ENCODE measurements around the gene ZFAND3.

Gene ZFAND3

DNA sequence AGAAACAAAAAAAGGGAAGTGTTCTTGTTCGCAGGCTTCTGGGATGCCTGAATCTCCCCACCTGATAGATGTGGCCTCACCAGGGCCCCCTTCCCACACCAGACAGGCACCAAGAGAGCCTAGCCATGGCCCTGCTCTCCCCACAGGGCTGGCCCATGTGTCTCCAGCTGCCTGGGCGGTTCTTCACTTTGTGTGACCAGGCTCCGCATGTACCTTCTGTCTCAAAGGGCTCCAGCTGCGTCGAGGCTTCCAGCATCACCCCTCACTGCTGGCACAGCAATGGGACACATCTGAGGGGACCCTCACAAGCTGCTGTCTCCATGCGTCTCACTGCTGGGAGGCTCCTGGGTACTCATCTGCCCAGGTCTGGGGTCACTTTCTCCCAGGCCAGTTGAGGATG lies 362.9 kb downstream of the ZFAND3 start:
- Histone ChIP-seq H2AFZ (ENCODE audit: low read length, unreplicated experiment) (no peak overlapping the region), H3K27ac (ENCODE audit: low read depth, low read length) (no peak overlapping the region), H3K27me3 (ENCODE audit: insufficient read depth, low read length) (no peaks in the 10 kb centered on the region), H3K36me3 (ENCODE audit: insufficient read depth, low read length) (no peaks in the 10 kb centered on the region), H3K4me1 (ENCODE audit: control insufficient read depth, insufficient read depth, low read length, unreplicated experiment) (no peaks in the 10 kb centered on the region), H3K79me2 (ENCODE audit: control insufficient read depth, insufficient read depth, low read length, unreplicated experiment) (no peaks in the 10 kb centered on the region), H3K4me3 (ENCODE audit: low read depth, low read length) (no peak overlapping the region)

DNA sequence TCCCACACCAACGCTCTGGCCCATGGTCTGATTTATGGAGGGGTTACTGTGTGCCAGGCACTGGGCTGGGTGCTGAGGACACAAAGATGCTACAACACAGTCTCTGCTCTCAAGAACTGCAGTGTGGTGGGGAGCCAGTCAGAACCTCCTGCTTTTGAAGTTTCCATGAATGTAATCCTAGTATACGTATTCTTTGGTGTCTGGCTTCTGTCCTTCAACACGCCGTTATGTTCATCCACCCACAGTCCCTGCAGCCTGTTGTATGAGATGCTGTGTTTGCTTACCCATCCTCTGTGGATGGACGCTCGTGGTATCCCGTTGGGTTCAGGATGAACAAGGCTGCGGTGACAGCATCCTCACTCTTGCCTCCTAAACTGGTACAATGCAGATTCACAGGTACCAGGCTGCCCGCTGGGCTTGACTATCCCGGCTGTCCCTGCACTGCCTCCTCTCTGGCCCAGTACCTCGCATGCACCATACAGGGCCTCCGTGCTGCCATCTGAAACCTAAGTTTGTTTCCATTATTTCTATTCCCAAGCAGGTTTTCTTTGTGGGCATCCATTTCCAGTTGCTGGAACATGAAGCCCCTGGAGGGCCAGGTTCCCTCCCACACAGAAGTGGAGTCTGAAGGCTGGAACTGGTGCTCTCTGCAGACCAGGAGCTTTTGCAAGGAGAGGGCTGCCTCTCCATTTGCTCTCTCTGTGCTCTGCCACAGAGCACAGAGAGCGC lies 364.5 kb downstream of the ZFAND3 start:
- no peak overlapping the region for H2AFZ ChIP-seq (ENCODE audit: low read length, unreplicated experiment)
- no peaks in the 10 kb centered on the region for H3K27me3 ChIP-seq (ENCODE audit: insufficient read depth, low read length)

DNA sequence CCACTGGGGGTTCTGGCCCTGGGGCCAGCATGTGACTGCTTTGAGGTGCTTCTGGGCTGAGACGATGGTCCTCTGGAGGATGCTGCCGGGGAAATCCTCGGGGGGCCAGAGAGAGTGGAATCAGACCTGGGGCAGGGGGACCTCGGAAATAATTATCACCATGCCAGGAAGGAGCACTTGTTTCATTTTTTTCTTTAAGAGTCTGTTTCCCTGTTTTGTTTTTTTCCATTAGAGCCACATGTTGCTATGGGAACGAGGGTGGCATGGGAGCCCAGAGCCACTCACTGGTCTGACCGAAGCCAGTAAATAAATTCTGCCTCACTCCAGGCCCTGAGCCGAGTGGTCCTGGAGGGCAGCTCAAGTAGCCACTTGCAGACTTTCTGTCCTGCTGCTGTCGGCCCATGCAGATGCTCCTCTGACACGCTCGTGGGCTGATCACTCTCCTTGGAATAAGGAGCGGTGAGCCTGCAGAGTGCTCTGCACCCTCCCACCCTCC lies 365.1 kb downstream of the ZFAND3 start:
- no peaks in the 10 kb centered on the region for H3K4me1 ChIP-seq (ENCODE audit: control insufficient read depth, insufficient read depth, low read length, unreplicated experiment)
- H2AFZ ChIP-seq (ENCODE audit: low read length, unreplicated experiment) = no peak overlapping the region
- H3K79me2 ChIP-seq (ENCODE audit: control insufficient read depth, insufficient read depth, low read length, unreplicated experiment) = no peaks in the 10 kb centered on the region
- no peak overlapping the region for H3K27ac ChIP-seq (ENCODE audit: low read depth, low read length)
- H3K27me3 ChIP-seq (ENCODE audit: insufficient read depth, low read length) = no peaks in the 10 kb centered on the region
- H3K4me3 ChIP-seq (ENCODE audit: low read depth, low read length) = no peak overlapping the region
- no peaks in the 10 kb centered on the region for H3K36me3 ChIP-seq (ENCODE audit: insufficient read depth, low read length)

More for the DNA sequence above, 364.5 kb downstream of the ZFAND3 start:
- no peaks in the 10 kb centered on the region for H3K79me2 ChIP-seq (ENCODE audit: control insufficient read depth, insufficient read depth, low read length, unreplicated experiment)
- H3K4me1 ChIP-seq (ENCODE audit: control insufficient read depth, insufficient read depth, low read length, unreplicated experiment) = no peaks in the 10 kb centered on the region
- no peaks in the 10 kb centered on the region for H3K36me3 ChIP-seq (ENCODE audit: insufficient read depth, low read length)
- H3K27ac ChIP-seq (ENCODE audit: low read depth, low read length) = no peak overlapping the region
- H3K4me3 ChIP-seq (ENCODE audit: low read depth, low read length) = no peak overlapping the region

DNA sequence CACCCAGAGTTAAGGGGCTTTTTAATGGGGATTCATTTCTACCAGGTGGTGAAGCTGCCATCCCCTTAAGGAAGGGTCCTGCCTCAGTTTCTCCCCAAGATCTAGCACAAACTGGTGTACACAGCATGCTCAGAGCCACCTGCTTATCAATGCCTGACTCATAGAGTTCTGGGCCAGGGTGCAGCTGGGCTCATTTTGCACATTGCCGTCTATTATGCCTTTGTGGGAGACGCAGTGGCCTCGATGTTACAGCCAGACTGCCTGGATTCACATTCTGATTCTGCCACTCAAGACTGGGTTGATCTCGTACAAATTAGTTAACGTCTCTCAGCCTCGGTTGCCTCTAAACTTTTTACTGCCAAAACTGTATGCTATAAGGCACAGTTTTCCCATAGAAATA lies 365.7 kb downstream of the ZFAND3 start:
- no peaks in the 10 kb centered on the region for H3K4me1 ChIP-seq (ENCODE audit: control insufficient read depth, insufficient read depth, low read length, unreplicated experiment)
- H3K36me3 ChIP-seq (ENCODE audit: insufficient read depth, low read length) = no peaks in the 10 kb centered on the region
- no peak overlapping the region for H3K27ac ChIP-seq (ENCODE audit: low read depth, low read length)
- H3K4me3 ChIP-seq (ENCODE audit: low read depth, low read length) = no peak overlapping the region
- no peaks in the 10 kb centered on the region for H3K27me3 ChIP-seq (ENCODE audit: insufficient read depth, low read length)
- no peaks in the 10 kb centered on the region for H3K79me2 ChIP-seq (ENCODE audit: control insufficient read depth, insufficient read depth, low read length, unreplicated experiment)
- H2AFZ ChIP-seq (ENCODE audit: low read length, unreplicated experiment) = no peak overlapping the region

DNA sequence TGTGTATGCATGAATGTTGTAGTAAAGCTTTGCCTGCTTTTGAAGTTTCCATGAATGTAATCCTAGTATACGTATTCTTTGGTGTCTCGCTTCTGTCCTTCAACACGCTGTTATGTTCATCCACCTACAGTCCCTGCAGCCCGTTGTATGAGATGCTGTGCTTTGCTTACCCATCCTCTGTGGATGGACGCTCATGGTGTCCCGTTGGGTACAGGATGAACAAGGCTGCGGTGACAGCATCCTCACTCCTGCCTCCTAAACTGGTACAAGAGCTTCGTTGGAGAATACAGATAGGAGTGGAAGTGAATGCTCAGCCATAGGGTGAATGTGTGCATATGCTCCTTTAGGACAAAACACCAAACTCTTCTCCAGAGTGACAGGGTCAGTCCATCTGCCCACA lies 366.2 kb downstream of the ZFAND3 start:
- Histone ChIP-seq H2AFZ (ENCODE audit: low read length, unreplicated experiment) (no peak overlapping the region), H3K36me3 (ENCODE audit: insufficient read depth, low read length) (no peaks in the 10 kb centered on the region), H3K27me3 (ENCODE audit: insufficient read depth, low read length) (no peaks in the 10 kb centered on the region), H3K79me2 (ENCODE audit: control insufficient read depth, insufficient read depth, low read length, unreplicated experiment) (no peaks in the 10 kb centered on the region), H3K27ac (ENCODE audit: low read depth, low read length) (no peak overlapping the region), H3K4me3 (ENCODE audit: low read depth, low read length) (no peak overlapping the region), H3K4me1 (ENCODE audit: control insufficient read depth, insufficient read depth, low read length, unreplicated experiment) (no peaks in the 10 kb centered on the region)

DNA sequence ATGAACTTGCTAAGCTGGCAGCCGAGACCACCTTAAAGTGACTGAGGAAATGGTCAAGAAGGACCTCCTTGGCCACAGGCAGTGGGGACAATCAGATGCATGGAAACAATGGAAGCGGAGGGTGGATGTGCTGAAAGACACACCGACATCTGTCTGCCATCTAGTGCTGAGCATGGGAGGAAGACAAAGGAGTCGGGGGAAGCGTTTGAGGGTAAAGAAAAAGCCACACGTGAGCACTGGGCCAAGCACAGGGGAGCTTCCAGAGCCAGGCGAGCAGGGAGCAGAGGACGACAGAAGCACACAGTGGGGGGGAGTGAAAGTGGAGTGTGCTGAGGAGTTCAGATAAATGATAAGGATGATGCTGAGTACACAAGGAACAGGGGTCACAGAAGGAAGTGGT lies 367.8 kb downstream of the ZFAND3 start:
- no peak overlapping the region for H3K27ac ChIP-seq (ENCODE audit: low read depth, low read length)
- H2AFZ ChIP-seq (ENCODE audit: low read length, unreplicated experiment) = no peak overlapping the region
- no peaks in the 10 kb centered on the region for H3K27me3 ChIP-seq (ENCODE audit: insufficient read depth, low read length)

DNA sequence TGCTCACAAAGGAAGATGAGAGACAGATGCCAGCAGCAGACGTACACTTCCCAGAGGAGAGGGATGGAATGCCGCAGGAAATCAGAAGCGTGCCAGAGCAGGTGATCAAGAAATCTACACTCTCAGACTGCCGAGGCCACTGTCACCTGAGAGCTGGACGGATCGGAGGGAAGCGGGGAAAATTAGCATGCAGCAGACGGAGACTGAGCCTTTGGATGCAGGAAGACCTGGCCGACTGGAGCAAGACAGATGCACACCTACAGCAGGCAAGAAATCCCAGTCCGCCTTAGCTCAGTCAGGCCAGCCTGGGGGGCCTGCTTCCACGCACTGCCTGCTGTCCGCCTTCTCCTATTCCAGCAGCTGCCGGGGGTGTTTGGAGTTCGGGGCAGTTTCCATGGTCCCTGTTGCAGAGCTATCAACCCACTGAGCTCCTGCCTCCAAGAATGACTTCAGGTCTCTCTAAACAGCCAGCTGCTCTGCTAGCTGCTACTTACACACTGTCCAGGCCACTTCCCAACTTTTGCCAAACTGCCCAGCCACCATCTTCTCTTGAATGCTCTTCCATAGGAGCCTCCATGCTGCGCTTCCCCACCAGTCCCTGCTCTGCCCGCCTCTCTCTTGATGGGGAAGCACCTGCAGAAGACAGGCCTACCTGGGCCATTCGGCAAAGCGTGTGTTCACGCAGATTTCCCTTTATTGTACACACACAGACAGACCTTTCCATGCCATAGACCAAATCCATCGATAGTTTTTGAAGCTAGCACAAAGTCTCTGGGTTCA lies 368.5 kb downstream of the ZFAND3 start:
- no peaks in the 10 kb centered on the region for H3K79me2 ChIP-seq (ENCODE audit: control insufficient read depth, insufficient read depth, low read length, unreplicated experiment)
- H2AFZ ChIP-seq (ENCODE audit: low read length, unreplicated experiment) = no peak overlapping the region
- no peaks in the 10 kb centered on the region for H3K4me1 ChIP-seq (ENCODE audit: control insufficient read depth, insufficient read depth, low read length, unreplicated experiment)
- H3K4me3 ChIP-seq (ENCODE audit: low read depth, low read length) = no peak overlapping the region
- H3K27me3 ChIP-seq (ENCODE audit: insufficient read depth, low read length) = no peaks in the 10 kb centered on the region
- no peaks in the 10 kb centered on the region for H3K36me3 ChIP-seq (ENCODE audit: insufficient read depth, low read length)
- H3K27ac ChIP-seq (ENCODE audit: low read depth, low read length) = no peak overlapping the region

More for the DNA sequence above, 367.8 kb downstream of the ZFAND3 start:
- no peaks in the 10 kb centered on the region for H3K4me1 ChIP-seq (ENCODE audit: control insufficient read depth, insufficient read depth, low read length, unreplicated experiment)
- no peaks in the 10 kb centered on the region for H3K36me3 ChIP-seq (ENCODE audit: insufficient read depth, low read length)
- H3K79me2 ChIP-seq (ENCODE audit: control insufficient read depth, insufficient read depth, low read length, unreplicated experiment) = no peaks in the 10 kb centered on the region
- no peak overlapping the region for H3K4me3 ChIP-seq (ENCODE audit: low read depth, low read length)

DNA sequence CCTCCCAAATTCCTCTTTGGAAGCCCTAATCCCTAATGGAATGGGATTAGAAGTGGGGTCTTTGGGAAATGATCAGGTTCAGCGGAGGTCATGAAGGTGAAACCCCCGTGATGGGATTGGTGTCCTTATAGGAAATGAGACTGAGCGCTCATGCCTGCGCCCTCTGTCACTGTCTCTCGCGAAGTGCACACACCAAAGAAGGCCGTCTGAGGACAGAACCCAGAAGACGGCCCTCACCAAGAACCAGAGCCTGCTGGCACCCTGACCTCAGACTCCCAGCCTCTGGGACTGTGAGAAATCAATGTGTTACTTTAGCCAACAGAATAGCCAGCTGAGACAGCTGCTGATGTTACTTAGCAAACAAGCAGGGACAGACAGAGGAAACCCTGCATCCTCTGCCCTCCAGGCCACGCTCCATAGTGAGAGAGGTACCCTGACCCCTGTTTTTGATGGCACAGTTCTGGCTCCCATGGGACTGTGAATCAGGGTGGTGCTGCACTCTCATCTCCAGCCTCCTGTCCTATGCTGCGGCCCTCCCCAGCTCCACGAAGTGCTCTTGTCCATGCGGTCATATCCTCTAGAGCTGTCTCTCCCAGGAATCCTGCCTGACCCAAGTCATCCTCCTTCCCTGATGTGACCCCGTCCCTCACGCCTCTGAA lies 369.3 kb downstream of the ZFAND3 start:
- Histone ChIP-seq H3K27me3 (ENCODE audit: insufficient read depth, low read length) (no peaks in the 10 kb centered on the region), H2AFZ (ENCODE audit: low read length, unreplicated experiment) (no peak overlapping the region), H3K36me3 (ENCODE audit: insufficient read depth, low read length) (no peaks in the 10 kb centered on the region), H3K4me1 (ENCODE audit: control insufficient read depth, insufficient read depth, low read length, unreplicated experiment) (no peaks in the 10 kb centered on the region), H3K27ac (ENCODE audit: low read depth, low read length) (no peak overlapping the region), H3K4me3 (ENCODE audit: low read depth, low read length) (no peak overlapping the region), H3K79me2 (ENCODE audit: control insufficient read depth, insufficient read depth, low read length, unreplicated experiment) (no peaks in the 10 kb centered on the region)

DNA sequence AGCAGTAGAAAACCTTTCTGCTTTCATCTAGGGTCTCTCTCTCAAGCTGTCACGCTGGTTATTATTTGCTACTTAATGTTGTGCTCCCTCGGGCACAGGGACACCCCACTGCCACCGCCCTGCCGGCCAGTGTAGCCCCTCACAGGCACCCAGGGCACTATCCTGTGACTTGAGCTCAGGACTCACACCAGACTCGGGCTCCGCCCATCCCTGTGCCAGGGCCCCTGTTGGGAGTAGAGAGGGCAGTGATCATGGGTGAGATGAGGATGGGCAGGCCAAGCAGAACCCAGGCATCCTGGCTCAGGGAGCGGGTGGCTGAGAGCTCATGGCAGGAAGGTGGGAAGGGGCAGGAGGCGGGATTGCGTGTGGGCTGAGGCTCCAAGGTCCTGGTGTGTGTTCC lies 371.9 kb downstream of the ZFAND3 start:
- Histone ChIP-seq H3K36me3 (ENCODE audit: insufficient read depth, low read length) (no peaks in the 10 kb centered on the region), H3K4me3 (ENCODE audit: low read depth, low read length) (no peak overlapping the region), H3K4me1 (ENCODE audit: control insufficient read depth, insufficient read depth, low read length, unreplicated experiment) (no peaks in the 10 kb centered on the region), H3K27me3 (ENCODE audit: insufficient read depth, low read length) (no peaks in the 10 kb centered on the region), H3K79me2 (ENCODE audit: control insufficient read depth, insufficient read depth, low read length, unreplicated experiment) (no peaks in the 10 kb centered on the region), H2AFZ (ENCODE audit: low read length, unreplicated experiment) (no peak overlapping the region), H3K27ac (ENCODE audit: low read depth, low read length) (no peak overlapping the region)

DNA sequence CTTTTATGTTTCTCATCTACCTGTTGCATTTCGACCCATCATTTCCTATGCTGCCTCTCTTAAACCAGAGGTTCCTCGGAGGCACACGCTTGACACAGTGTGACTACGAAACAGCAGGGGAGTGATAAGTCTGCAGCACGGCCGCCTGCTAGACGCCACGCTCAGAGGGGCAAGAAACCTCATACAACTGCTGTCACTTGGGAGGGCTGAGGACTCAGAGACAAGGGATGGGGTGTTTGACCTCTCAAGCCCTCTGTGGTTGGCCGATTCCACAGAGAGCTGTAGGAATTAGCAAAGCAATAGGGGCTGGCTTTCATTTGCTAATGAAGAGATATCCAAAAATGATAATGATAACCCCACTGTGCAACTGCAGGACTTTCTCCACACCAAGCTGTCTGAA lies 372.5 kb downstream of the ZFAND3 start:
- no peak overlapping the region for H3K4me3 ChIP-seq (ENCODE audit: low read depth, low read length)
- no peaks in the 10 kb centered on the region for H3K36me3 ChIP-seq (ENCODE audit: insufficient read depth, low read length)
- no peaks in the 10 kb centered on the region for H3K4me1 ChIP-seq (ENCODE audit: control insufficient read depth, insufficient read depth, low read length, unreplicated experiment)
- no peaks in the 10 kb centered on the region for H3K27me3 ChIP-seq (ENCODE audit: insufficient read depth, low read length)
- H2AFZ ChIP-seq (ENCODE audit: low read length, unreplicated experiment) = no peak overlapping the region
- H3K27ac ChIP-seq (ENCODE audit: low read depth, low read length) = no peak overlapping the region
- no peaks in the 10 kb centered on the region for H3K79me2 ChIP-seq (ENCODE audit: control insufficient read depth, insufficient read depth, low read length, unreplicated experiment)
